EL (cell line): ENCODE data around the gene KIF1C.
A peak's percentile ranks its signal among the peaks of the same experiment; 100 is the strongest.

Experiments
- DNase-seq: peaks from one replicate; pipeline ENCODE4 v3.0.0-alpha.2; 2016

The KIF1C gene

GRCh38 chr17:4997302-4998026 lies at the start of gene KIF1C, which contains the start of gene INCA1:
KIF1C (plus strand) TSS chr17:4997950; CDS start chr17:5000247, 2,297 bp downstream.
INCA1 (minus strand) TSS chr17:4997522; CDS start chr17:4994437, 3,085 bp downstream.
- peak; percentile 90 for DNase-seq

GRCh38 chr17:4948166-4948930 lies 49.4 kb upstream of the KIF1C start, which contains the start of gene PFN1:
PFN1 (minus strand) TSS chr17:4948530; CDS start chr17:4948394, 136 bp downstream.
- peak; percentile 94 for DNase-seq

GRCh38 chr17:4948931-4949320 lies 48.8 kb upstream of the KIF1C start:
- peak; percentile 92 for DNase-seq

- DNase-seq = peak; percentile 76
Observed at GRCh38 chr17:4949321-4950074, 48.3 kb upstream of the KIF1C start.

- no peak for DNase-seq
Observed at GRCh38 chr17:4950075-4950745, 47.5 kb upstream of the KIF1C start.

GRCh38 chr17:4950746-4951204 lies 47.0 kb upstream of the KIF1C start, which contains the start of gene ENO3:
ENO3 (plus strand) TSS chr17:4951119; CDS start chr17:4951830, 711 bp downstream.
- no peak for DNase-seq

GRCh38 chr17:4951486-4951885 lies 46.3 kb upstream of the KIF1C start:
- no peak for DNase-seq

- DNase-seq = peak; percentile 82
Observed at GRCh38 chr17:4953451-4953961, 44.2 kb upstream of the KIF1C start.

- no peak for DNase-seq
Observed at GRCh38 chr17:4955091-4955490, 42.7 kb upstream of the KIF1C start.

- no peak for DNase-seq
Observed at GRCh38 chr17:4956493-4957061, 41.2 kb upstream of the KIF1C start.

- DNase-seq = no peak
Observed at GRCh38 chr17:4958102-4958501, 39.6 kb upstream of the KIF1C start.

GRCh38 chr17:4959261-4959965 lies 38.3 kb upstream of the KIF1C start:
- DNase-seq = no peak

- DNase-seq = no peak
Observed at GRCh38 chr17:4960279-4960922, 37.3 kb upstream of the KIF1C start.

GRCh38 chr17:4965311-4965986 lies 32.3 kb upstream of the KIF1C start:
- DNase-seq = no peak

GRCh38 chr17:4966844-4967538 lies 30.8 kb upstream of the KIF1C start:
- DNase-seq = peak; percentile 100

GRCh38 chr17:4967539-4968485 lies 29.9 kb upstream of the KIF1C start, which contains the start of gene SPAG7:
SPAG7 (minus strand) TSS chr17:4967817; CDS start chr17:4967804, 13 bp downstream.
- DNase-seq = peak; percentile 96

- DNase-seq = no peak
Observed at GRCh38 chr17:4968486-4969046, 29.2 kb upstream of the KIF1C start.
